ENCODE results near the gene CCDC38. TPM values are rescaled to one million over a fixed set of nuclear protein-coding genes. Genes with fewer than 3 reads are reported as not detected.

CCDC38 gene
- total and polyA plus RNA-seq, 11 donors, result 0.03 to 0.20 (median 0.08) TPM; not detected in 8

GRCh38 chr12:95863337-95863736 is 79.1 kb downstream of the CCDC38 start:
- Histone ChIP-seq H3K27ac (no peak overlapping the region), H3K9me3 (peaks cover 0 to 4% (median 0%) of the 10 kb centered on the region in 12 donors), H3K27me3 (no peaks in the 10 kb centered on the region), H3K36me3 (peaks cover 3 to 73% (median 62%) of the 10 kb centered on the region in 9 donors), H3K4me1 (peaks cover 0 to 22% (median 13%) of the 10 kb centered on the region in 12 donors), H3K4me3 (no peak overlapping the region)
- intact Hi-C loops (cut with DNase I), result no loop called here
- no peak for TF ChIP-seq CTCF (IDR thresholded peaks at IDR 0.05)
- no peak for TF ChIP-seq POLR2A (IDR thresholded peaks at IDR 0.05)
- ATAC-seq (no peak), DNase-seq (no peak)

GRCh38 chr12:95862038-95862437 is 80.4 kb downstream of the CCDC38 start:
- peaks cover 0 to 28% (median 16%) of the 10 kb centered on the region in 12 donors for H3K4me1 ChIP-seq
- H3K27ac ChIP-seq, result no peak overlapping the region
- ATAC-seq (no peak), DNase-seq (no peak)
- TF ChIP-seq POLR2A (IDR thresholded peaks at IDR 0.05) (no peak), CTCF (IDR thresholded peaks at IDR 0.05) (no peak)
- intact Hi-C loops (cut with DNase I), result no loop called here
- peaks cover 3 to 61% (median 54%) of the 10 kb centered on the region in 9 donors for H3K36me3 ChIP-seq
- no peak overlapping the region for H3K4me3 ChIP-seq
- peaks cover 0 to 4% (median 0%) of the 10 kb centered on the region in 12 donors for H3K9me3 ChIP-seq
- WGBS, 4 donors, result 98 to 99% (median 99%) methylated on average over 3 of the region's 3 CpGs
- no peaks in the 10 kb centered on the region for H3K27me3 ChIP-seq

- TF ChIP-seq CTCF (IDR thresholded peaks at IDR 0.05) (no peak), POLR2A (IDR thresholded peaks at IDR 0.05) (no peak)
These were observed 82.2 kb downstream of the CCDC38 start for GRCh38 chr12:95859947-95860850.

GRCh38 chr12:95859344-95859816 is 83.0 kb downstream of the CCDC38 start:
- Histone ChIP-seq H3K27me3 (peaks cover 0 to 4% (median 0%) of the 10 kb centered on the region in 9 donors), H3K9me3 (peaks cover 0 to 4% (median 0%) of the 10 kb centered on the region in 12 donors), H3K27ac (peak overlapping the region in 11 of 12 donors; percentile 3 to 82 (median 58)), H3K36me3 (peaks cover 0 to 35% (median 27%) of the 10 kb centered on the region in 9 donors), H3K4me3 (peak overlapping the region; percentile 49 to 91 (median 82)), H3K4me1 (peaks cover 0 to 28% (median 16%) of the 10 kb centered on the region in 12 donors)
- intact Hi-C loops (cut with DNase I), result no loop called here
- ATAC-seq (peak in 2 of 4 donors; percentile 6 to 8), DNase-seq (no peak)
- TF ChIP-seq CTCF (IDR thresholded peaks at IDR 0.05) (no peak), POLR2A (IDR thresholded peaks at IDR 0.05) (no peak)
- WGBS, 4 donors, result 1 to 2% (median 2%) methylated on average over 13 of the region's 13 CpGs

More at GRCh38 chr12:95859947-95860850, 82.2 kb downstream of the CCDC38 start:
- DNase-seq, result no peak
- 74 to 78% (median 75%) methylated on average over 10 of the region's 10 CpGs for WGBS, 4 donors
- peaks cover 0 to 28% (median 16%) of the 10 kb centered on the region in 12 donors for H3K4me1 ChIP-seq
- intact Hi-C loops (cut with DNase I), result no loop called here
- no peak for ATAC-seq
- peak overlapping the region in 11 of 12 donors; percentile 49 to 91 (median 82) for H3K4me3 ChIP-seq
- peaks cover 0 to 4% (median 0%) of the 10 kb centered on the region in 12 donors for H3K9me3 ChIP-seq
- peaks cover 0 to 4% (median 0%) of the 10 kb centered on the region in 9 donors for H3K27me3 ChIP-seq
- peaks cover 2 to 43% (median 35%) of the 10 kb centered on the region in 9 donors for H3K36me3 ChIP-seq
- H3K27ac ChIP-seq, result no peak overlapping the region

Data from heart left ventricle (tissue), 16 donors.